ENCODE data around the gene CPD.

DNA sequence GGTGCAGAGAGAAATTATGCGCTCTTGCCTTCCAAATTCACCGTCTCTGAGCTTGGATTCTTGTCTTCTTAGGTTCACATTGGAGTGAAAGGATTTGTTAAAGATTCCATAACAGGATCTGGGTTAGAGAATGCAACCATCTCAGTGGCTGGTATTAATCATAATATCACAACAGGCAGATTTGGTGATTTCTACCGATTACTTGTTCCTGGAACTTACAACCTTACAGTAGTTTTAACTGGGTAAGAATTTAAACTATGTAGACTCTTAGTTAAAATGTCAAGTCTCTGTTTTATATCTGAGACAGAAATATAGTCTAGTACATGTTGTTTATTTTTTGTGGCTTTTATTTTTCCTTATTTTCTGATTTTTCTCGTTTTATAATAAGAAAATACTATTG, 42.9 kb downstream of the CPD start:
- TF ChIP-seq EZH2 (IDR thresholded peaks at IDR 0.05; ENCODE audit: insufficient read depth, poor library complexity, severe bottlenecking) (no peak), EZH2phosphoT487 (IDR thresholded peaks at IDR 0.05; ENCODE audit: insufficient read depth, low read depth) (no peak)
